Hematopoietic multipotent progenitor cell treated with erythropoietin and hydrocortisone succinate and interleukin-3 and kit ligand, for 15 days (in vitro differentiated cells): Measurements from ENCODE around the gene TRIM72.
"Not testable (repeated sequence)": the region's sequence is repeated elsewhere in the genome, so short reads cannot be mapped to it uniquely, and the experiment has no call there.

ENCODE experiments used
- DNase-seq: peaks from one replicate; pipeline ENCODE4 v3.0.0-alpha.2; 2015; ENCODE audit warnings: low spot score

Gene TRIM72

DNA sequence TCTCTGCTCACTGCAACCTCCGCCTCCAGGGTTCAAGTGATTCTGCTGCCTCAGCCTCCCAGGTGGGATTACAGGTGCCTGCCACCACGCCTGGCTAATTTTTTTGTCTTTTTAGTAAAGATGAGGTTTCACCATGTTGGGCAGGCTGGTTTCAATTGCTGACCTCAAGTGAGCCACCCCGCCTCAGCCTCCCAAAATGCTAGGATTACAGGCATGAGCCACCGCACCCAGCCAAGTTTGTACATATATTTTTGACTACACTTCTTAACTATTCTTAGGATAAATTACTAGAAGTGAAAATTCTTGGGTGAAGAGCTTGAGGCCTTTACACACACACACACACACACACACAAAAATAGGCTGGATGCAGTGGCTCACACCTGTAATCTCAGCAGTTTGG lies 44.4 kb downstream of the TRIM72 start:
- no peak for DNase-seq

DNA sequence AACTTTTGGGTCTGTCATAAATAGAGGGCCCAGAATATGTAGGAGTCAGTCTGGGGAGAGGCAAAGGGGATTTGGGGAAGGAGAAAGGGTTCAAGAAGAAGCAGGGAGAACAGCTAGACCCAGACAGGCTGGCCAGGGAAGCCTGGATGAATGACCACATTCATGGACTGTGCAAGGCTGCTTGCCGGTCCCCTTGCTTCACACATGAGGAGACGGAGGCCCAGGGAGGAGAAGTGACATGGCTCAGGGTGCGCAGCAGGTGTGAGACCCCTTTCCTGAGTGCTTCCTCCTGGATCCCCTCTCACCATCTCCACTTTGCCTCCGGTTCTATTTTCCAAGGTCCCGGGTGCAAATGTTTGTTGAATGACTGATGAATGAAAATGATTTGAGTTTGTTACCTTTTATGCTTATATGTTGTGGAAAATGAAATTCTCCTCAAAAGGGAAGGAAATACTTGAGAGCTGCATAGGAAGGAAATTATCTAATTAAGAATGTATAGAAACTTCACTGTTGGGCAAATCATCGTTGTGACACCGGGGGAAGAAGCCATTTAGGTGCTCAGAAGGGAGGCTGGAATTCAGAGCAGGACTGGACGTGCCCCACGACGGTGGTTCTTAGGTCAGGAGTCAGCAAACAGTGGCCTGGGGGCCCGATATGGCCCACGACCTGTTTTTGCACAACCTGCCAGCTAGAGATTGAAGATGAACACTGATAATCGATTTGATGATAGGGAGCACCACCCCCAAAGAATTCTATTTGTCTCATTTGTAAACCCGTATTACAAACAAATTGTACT lies 46.4 kb downstream of the TRIM72 start:
- no peak for DNase-seq

DNA sequence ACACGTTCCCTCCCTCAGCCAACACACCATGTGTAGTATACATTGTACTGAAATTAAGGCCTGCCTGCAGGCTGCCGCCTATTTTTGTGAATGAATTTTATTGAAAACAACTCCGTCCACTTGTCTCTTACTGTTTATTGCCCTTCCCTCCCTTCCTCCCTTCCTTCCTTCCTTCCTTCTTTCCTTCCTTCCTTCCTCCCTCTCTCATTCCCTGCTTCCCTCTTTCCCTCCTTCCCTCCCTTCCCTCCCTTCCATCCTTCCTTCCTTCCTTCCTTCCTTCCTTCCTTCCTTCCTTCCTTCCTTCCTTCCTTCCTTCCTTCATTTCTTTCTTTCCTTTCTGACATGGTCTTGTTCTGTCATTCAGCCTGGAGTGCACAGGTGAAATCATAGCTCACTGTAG lies 48.2 kb downstream of the TRIM72 start:
- no peak for DNase-seq

DNA sequence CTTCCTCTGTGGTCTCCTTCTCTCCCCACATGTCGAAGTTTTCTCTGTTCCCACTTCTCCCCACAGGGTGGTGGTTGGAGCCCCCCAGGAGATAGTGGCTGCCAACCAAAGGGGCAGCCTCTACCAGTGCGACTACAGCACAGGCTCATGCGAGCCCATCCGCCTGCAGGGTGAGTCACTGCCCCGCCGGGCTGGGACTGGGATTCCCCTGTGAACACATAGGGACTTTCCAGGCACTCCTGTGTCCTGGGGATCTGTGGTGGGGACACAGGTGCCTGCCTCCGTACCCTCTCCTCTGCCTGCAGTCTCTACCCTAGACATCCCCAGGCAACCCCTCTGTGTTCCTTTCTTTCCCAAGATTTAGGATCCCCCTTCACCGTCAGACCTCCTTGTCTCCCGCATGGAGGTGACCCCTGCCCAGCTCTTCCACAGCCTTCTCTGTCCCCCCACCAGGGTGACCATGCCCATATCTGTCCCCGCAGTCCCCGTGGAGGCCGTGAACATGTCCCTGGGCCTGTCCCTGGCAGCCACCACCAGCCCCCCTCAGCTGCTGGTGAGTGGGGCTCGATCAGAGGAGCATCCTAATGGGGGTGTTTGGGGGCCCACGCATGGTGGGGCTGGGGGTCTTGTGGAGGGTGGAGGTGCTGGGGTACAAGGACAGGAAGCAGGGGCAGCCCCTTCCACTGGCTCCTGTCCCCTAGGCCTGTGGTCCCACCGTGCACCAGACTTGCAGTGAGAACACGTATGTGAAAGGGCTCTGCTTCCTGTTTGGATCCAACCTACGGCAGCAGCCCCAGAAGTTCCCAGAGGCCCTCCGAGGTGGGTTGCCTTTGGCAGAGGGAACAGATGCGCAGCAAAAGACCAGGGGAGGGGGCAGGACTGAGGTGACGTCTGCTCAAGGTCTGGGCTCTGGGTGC lies 51.7 kb downstream of the TRIM72 start:
- DNase-seq = no peak

DNA sequence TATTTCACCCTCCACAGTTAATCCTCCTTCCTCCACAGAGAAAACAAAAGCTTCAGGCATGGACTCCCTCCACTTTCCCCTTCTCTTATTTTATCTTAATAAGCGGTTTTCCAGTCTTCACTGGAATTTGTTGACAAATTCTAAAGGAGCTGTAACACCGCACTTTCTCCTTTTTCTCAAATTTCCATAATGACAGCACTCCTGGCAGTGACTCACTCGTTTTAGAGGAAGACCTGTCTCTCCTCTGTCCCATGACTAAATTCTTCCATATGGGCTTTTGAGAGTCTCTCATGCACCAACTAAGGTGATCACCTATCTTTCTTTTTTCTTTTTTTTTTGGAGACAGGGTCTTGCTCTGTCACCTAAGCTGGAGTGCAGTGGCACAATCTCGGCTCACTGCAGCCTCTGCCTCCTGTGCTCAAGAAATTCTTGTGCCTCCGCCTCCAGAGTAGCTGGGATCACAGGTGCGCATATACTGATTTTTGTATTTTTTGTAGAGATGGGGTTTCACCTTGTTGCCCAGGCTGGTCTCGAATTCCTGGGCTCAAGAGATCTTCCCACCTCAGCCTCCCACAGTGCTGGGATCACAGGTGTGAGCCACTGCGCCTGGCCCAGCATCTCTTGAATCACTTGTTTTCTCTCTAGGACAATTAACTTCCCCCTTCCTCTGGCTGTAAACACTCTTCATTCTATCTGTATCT lies 53.6 kb downstream of the TRIM72 start:
- DNase-seq = no peak

DNA sequence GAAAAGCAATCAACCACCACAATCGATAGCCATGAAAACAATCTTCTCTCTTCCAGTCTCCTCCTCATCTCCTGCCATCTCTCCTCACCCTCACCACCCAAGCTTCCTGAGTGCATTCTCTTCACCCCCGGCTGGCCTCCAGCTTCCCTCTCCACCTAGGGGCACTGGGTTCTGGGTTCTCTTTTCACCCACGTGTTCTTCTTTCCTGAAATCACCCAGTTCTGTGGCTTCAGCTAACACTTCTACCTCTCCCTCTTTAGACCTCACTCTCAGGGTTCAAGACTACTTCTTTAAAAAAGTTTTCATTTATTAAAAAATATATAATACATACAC lies 54.1 kb downstream of the TRIM72 start:
- no peak for DNase-seq

DNA sequence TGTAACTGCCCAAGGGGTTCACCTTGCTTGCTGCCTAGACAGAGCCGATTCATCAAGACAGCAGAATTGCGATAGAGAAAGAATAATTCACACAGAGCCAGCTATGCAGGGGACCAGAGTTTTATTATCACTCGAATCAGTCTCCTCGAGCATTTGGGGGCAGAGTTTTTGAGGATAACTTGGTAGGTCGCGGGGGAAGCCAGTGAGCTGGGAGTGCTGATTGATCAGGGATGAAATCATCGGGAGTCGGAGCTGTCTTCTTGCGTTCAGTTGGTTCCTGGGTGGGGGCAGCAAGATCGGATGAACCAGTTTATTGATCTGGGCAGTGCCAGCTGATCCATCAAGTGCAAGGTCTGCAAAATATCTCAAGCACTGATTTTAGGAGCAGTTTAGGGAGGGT lies 55.0 kb downstream of the TRIM72 start:
- DNase-seq = no peak

DNA sequence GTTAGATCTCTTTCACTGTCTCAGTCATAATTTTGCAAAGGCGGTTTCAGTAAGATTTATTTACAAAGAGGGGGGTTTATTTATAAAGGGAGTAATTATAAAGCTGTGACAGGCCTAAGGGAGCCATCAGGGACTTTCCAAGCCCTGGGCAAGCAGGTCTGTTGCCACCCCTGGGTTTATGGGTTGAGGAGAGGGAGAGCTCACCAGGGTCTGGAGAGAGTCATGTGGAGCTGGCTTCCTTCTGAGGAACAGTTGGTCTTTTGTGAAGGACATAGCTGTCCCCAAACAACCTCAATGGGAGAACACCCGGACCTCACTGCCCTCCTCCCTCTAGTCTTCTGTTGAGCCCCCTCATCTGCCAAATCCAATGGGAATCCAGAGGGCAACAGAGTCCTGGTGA lies 55.6 kb downstream of the TRIM72 start:
- DNase-seq = no peak

DNA sequence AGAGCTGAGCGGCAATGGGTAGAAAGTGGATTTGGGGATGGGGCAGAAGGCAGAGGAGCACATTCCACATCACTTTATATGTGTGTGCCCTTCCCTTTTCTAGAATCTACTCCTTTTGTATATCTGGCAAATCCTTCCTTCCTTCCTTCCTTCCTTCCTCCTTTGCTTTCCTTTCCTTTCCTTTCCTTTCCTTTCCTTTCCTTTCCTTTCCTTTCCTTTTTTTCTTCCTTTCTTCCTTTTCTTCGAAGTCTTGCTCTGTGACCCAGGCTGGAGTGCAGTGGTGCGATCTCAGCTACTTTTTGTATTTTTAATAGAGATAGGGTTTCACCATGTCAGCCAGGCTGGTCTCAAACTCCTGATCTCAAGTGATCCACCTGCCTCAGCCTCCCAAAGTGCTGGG lies 56.1 kb downstream of the TRIM72 start:
- not testable (repeated sequence) for DNase-seq

DNA sequence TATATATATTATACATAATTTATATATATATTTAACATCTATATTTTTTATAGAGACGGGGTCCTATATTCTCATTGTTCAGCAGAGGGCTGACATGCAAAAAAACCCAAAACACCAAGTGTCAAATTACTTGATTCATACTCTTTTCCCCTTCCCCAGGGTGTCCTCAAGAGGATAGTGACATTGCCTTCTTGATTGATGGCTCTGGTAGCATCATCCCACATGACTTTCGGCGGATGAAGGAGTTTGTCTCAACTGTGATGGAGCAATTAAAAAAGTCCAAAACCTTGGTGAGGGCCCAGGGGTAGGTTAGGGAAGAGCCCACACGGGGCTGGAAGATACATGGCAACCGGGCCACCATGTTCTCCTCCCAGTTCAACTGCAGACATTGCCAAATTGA lies 56.9 kb downstream of the TRIM72 start:
- DNase-seq = no peak

DNA sequence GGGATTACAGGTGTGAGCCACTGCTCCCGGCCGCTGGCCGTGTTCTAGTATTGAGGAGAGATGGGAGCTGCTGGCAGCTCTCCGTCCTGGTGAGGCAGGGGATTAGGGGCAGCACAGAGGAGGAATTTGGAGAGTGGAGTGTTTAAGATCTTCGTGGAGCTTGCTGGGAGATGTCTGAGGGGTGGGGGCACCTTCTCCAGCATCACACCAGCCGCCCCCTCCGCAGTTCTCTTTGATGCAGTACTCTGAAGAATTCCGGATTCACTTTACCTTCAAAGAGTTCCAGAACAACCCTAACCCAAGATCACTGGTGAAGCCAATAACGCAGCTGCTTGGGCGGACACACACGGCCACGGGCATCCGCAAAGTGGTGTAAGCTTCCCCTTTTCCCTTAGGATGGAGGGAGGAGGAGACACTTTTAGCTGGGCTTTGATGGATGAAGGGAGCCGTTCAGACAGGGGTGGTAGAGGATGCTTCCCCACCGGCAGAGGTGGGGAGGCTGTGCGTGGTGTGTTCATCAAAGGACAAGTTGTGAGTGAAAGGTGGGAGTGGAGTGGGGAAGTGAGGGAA lies 57.8 kb downstream of the TRIM72 start:
- no peak for DNase-seq

DNA sequence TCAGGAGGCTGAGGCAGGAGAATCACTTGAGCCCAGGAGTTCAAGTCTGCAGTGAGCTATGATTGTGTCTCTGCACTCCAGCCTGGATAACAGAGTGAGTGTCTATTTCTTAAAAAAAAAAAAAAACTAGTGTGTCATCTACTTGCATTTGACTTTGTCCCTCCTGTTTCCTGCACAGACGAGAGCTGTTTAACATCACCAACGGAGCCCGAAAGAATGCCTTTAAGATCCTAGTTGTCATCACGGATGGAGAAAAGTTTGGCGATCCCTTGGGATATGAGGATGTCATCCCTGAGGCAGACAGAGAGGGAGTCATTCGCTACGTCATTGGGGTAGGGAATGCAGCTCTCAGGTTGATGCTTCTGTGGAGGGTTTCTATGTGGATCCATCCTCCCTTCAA lies 59.3 kb downstream of the TRIM72 start:
- DNase-seq = no peak

DNA sequence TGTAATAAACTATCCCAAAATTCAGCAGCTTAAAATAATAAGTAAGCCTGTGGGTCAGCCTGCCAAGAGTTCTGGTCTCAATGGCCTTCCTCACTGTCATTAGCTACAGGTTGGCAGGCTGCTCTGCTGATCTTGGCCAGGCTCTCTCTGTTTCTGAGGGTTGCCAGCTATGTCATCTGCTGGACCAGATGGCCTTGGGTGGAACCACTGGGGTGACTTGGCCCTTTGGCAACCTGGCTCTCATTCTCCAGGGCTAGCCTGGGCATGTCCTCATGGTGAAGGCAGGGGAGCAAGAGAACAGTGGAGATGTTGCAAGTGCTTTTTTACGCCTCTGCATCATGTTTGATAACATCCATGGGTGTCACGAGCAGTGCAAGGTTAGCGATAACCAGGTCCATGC lies 59.8 kb downstream of the TRIM72 start:
- no peak for DNase-seq

DNA sequence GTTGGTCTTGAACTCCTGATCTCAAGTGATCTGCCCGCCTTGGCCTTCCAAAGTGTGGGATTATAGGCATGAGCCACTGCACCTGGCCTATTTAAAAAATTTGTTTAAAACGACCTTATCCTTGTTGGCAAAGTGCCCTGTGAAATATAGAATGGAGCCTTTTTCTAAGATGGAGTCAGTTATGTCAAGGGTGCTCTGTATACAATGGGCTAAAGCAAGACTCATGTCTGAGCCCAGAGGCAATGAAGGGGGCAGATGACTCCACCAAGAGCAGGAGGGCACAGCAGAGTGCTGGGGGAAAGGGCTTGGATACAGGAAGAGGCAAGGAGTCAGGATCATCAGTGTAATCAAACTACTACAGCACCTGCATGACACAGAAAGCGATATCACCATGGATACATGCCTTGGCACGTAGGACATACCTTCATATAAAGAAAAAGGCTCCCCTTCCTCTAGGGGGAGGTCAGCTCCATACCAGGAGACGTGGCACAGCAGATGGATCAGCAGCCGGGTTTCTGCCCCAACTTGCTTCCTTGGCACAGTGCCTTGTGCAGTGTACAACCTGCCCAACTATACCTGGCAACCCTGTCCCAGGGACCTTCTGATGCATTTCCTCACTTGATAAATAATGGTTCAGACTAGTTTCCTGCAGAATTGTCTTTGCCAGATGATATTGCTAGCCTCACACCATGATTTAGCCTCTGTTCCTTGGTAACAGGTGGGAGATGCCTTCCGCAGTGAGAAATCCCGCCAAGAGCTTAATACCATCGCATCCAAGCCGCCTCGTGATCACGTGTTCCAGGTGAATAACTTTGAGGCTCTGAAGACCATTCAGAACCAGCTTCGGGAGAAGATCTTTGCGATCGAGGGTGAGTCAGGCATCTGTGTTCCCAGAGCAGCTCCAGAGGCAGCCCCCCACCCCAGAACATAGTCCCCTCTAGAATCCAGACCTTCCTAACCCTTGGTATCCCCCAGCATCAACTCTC lies 61.2 kb downstream of the TRIM72 start:
- no peak for DNase-seq

DNA sequence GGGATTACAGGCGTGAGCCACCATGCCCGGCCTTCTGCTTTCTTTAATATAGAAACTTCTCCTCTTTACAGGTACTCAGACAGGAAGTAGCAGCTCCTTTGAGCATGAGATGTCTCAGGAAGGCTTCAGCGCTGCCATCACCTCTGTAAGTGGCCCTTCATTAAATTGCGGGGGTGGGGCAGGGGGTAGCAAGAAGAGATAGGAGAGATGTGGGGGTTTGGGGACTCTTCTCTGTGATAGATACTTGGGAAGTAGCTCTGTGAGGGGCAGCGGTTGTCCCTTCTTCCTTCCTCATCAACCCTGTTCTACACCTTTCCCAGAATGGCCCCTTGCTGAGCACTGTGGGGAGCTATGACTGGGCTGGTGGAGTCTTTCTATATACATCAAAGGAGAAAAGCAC lies 62.7 kb downstream of the TRIM72 start:
- DNase-seq = no peak

DNA sequence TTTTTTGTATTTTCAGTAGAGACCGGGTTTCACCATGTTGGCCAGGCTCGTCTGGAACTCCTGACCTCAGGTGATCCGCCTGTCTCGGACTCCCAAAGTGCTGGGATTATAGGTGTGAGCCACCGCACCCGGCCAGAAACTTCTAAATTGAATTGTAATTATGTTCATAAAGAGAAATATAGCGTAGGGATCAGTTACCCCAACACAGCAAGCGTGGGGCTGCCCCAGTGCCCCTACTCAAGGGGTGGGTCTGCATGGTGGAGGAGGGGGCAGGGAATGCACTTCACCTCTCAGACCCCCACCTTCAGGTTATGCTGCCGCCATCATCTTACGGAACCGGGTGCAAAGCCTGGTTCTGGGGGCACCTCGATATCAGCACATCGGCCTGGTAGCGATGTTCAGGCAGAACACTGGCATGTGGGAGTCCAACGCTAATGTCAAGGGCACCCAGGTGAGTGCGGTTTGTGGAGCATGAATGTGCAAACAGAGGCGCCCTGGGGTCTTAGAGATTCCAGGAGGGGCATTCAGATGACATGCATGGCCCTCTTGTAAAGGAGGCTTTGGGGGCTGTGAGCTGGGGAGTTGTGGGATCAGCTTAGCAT lies 63.8 kb downstream of the TRIM72 start:
- DNase-seq = no peak

DNA sequence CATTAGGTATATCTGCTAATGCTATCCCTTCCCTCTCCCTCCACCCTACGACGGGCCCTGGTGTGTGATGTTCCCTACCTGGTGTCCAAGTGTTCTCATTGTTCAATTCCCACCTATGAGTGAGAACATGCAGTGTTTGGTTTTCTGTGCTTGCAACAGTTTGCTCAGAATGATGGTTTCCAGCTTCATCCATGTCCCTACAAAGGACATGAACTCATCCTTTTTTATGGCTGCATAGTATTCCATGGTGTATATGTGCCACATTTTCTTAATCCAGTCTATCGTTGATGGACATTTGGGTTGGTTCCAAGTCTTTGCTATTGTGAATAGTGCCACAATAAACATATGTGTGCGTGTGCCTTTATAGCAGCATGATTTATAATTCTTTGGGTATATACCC lies 64.9 kb downstream of the TRIM72 start:
- DNase-seq = not testable (repeated sequence)
